ENCODE results near the gene CHCHD10.

CHCHD10 gene

GRCh38 chr22:23762842-23763578 is 4.8 kb downstream of the CHCHD10 start, which contains the start of gene C22orf15:
C22orf15 (plus strand) TSS chr22:23762990; CDS start chr22:23763307, 317 bp downstream.
- peak within 1 kb of the TSS; percentile 26 for H3K4me3 ChIP-seq (ENCODE audit: low read length)
- TF ChIP-seq CTCF (conservative IDR thresholded peaks at IDR 0.05; ENCODE audit: low read length) = no peak
- DNase-seq (ENCODE audit: low read depth) = peak; percentile 54

- no peak overlapping the region for H3K4me3 ChIP-seq (ENCODE audit: low read length)
- no peak for TF ChIP-seq CTCF (conservative IDR thresholded peaks at IDR 0.05; ENCODE audit: low read length)
- DNase-seq (ENCODE audit: low read depth) = no peak
Observed at GRCh38 chr22:23760056-23760455, 7.7 kb downstream of the CHCHD10 start.

- no peak for DNase-seq (ENCODE audit: low read depth)
- no peak for TF ChIP-seq CTCF (conservative IDR thresholded peaks at IDR 0.05; ENCODE audit: low read length)
- no peak overlapping the region for H3K4me3 ChIP-seq (ENCODE audit: low read length)
Observed at GRCh38 chr22:23759566-23759965, 8.2 kb downstream of the CHCHD10 start.

- no peak for TF ChIP-seq CTCF (conservative IDR thresholded peaks at IDR 0.05; ENCODE audit: low read length)
- DNase-seq (ENCODE audit: low read depth) = no peak
- H3K4me3 ChIP-seq (ENCODE audit: low read length) = no peak overlapping the region
Observed at GRCh38 chr22:23756891-23757290, 10.9 kb downstream of the CHCHD10 start.

GRCh38 chr22:23755711-23756110 is 12.1 kb downstream of the CHCHD10 start:
- no peak for TF ChIP-seq CTCF (conservative IDR thresholded peaks at IDR 0.05; ENCODE audit: low read length)
- no peak for DNase-seq (ENCODE audit: low read depth)
- H3K4me3 ChIP-seq (ENCODE audit: low read length) = no peak overlapping the region

GRCh38 chr22:23754980-23755636 is 12.7 kb downstream of the CHCHD10 start:
- DNase-seq (ENCODE audit: low read depth) = no peak
- H3K4me3 ChIP-seq (ENCODE audit: low read length) = no peak overlapping the region
- TF ChIP-seq CTCF (conservative IDR thresholded peaks at IDR 0.05; ENCODE audit: low read length) = no peak
